Liver (tissue), 3 donors: ENCODE measurements around the gene FOXO1.

Experiments
- ATF3 ChIP-seq: IDR thresholded peaks from 2 replicates; pipeline ENCODE4 v1.6.1; 2016; ENCODE audit warnings: antibody characterized with exemption
- CTCF ChIP-seq: fragments of 150-350 bp; IDR thresholded peaks from 2 replicates; pipeline ENCODE4 v1.5.1; 2017; ENCODE audit warnings: improper control_type of control experiment, low read depth, low read length; ENCODE audit not compliant: missing input control
- RAD21 ChIP-seq, 2 donors: IDR thresholded peaks; 2 replicates each; pipeline ENCODE4 v1.6.1; 2016; ENCODE audit warnings: antibody characterized with exemption in 2 of 2, mild to moderate bottlenecking in 2 of 2
- REST ChIP-seq: IDR thresholded peaks from 2 replicates; pipeline ENCODE4 v1.6.1; 2016; ENCODE audit warnings: antibody characterized with exemption, mild to moderate bottlenecking
- SP1 ChIP-seq: IDR thresholded peaks from 2 replicates; pipeline ENCODE4 v1.6.1; 2018; ENCODE audit warnings: antibody characterized with exemption, mild to moderate bottlenecking
- YY1 ChIP-seq: IDR thresholded peaks from 2 replicates; pipeline ENCODE4 v1.6.1; 2016; ENCODE audit warnings: antibody characterized with exemption, mild to moderate bottlenecking
- ZBTB33 ChIP-seq: IDR thresholded peaks from 2 replicates; pipeline ENCODE4 v1.6.1; 2016; ENCODE audit warnings: antibody characterized with exemption
- donor health status: healthy.
- donor health status: healthy.

GRCh38 chr13:40697711-40698110, 31.3 kb upstream of the FOXO1 start:
- no peak for TF ChIP-seq YY1
- TF ChIP-seq REST: no peak
- TF ChIP-seq CTCF: no peak
- TF ChIP-seq ZBTB33: no peak
- TF ChIP-seq SP1: no peak
- no peak for TF ChIP-seq ATF3
- TF ChIP-seq RAD21 (IDR thresholded peaks at IDR 0.05): no peak
